Retinal pigment epithelial cell (primary cell): Measurements from ENCODE around the gene CDK14.

ENCODE experiments used
- DNase-seq: peaks from one replicate; pipeline ENCODE4 v3.0.0-alpha.2; 2010; ENCODE audit warnings: low read depth
- H3K4me3 ChIP-seq: 2 replicates; pipeline ENCODE4 v1.5.1; 2011; ENCODE audit warnings: mild to moderate bottlenecking, low read length, control low read depth, moderate library complexity
- TF ChIP-seq, protein P1 (sequence below): conservative IDR thresholded peaks from 2 replicates; pipeline ENCODE4 v1.5.1; 2011; ENCODE audit warnings: low read depth, low read length, control low read depth, inconsistent platforms

The CDK14 gene

DNA sequence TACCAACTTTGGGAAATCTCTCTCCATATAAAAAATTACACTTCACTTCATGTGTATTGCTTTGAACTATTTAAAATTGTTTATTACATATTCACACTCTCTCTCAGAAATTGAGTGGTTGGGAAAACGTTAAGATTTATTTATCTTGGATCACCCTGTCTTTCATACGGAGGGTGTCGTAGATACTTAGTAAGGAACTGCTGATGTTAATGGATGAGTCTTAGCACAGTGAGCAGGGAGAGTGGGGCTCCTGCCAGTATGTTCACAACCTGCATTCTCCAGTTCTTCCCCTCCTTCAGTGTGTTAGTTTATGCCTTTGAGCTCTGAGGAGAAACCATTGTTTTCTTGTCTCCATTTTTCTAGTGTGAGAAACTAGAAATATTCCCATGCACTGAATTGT is 67.1 kb downstream of the CDK14 start:
- TF ChIP-seq, protein P1, sequence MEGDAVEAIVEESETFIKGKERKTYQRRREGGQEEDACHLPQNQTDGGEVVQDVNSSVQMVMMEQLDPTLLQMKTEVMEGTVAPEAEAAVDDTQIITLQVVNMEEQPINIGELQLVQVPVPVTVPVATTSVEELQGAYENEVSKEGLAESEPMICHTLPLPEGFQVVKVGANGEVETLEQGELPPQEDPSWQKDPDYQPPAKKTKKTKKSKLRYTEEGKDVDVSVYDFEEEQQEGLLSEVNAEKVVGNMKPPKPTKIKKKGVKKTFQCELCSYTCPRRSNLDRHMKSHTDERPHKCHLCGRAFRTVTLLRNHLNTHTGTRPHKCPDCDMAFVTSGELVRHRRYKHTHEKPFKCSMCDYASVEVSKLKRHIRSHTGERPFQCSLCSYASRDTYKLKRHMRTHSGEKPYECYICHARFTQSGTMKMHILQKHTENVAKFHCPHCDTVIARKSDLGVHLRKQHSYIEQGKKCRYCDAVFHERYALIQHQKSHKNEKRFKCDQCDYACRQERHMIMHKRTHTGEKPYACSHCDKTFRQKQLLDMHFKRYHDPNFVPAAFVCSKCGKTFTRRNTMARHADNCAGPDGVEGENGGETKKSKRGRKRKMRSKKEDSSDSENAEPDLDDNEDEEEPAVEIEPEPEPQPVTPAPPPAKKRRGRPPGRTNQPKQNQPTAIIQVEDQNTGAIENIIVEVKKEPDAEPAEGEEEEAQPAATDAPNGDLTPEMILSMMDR = no peak
- DNase-seq = no peak
- H3K4me3 ChIP-seq = no peak overlapping the region

- DNase-seq = no peak
These were observed 70.1 kb downstream of the CDK14 start for GRCh38 chr7:90666186-90666585.

GRCh38 chr7:90668992-90669391 is 72.9 kb downstream of the CDK14 start:
- H3K4me3 ChIP-seq = no peak overlapping the region
- TF ChIP-seq, protein P1 = no peak
- DNase-seq = no peak

More at GRCh38 chr7:90666186-90666585, 70.1 kb downstream of the CDK14 start:
- H3K4me3 ChIP-seq = no peak overlapping the region
- TF ChIP-seq, protein P1 = no peak

- DNase-seq = no peak
- no peak overlapping the region for H3K4me3 ChIP-seq
- TF ChIP-seq, protein P1 = no peak
These were observed 73.4 kb downstream of the CDK14 start for GRCh38 chr7:90669492-90669891.

GRCh38 chr7:90671571-90671970 is 75.5 kb downstream of the CDK14 start:
- TF ChIP-seq, protein P1 = no peak
- no peak for DNase-seq
- no peak overlapping the region for H3K4me3 ChIP-seq

- DNase-seq = no peak
- TF ChIP-seq, protein P1 = no peak
- no peak overlapping the region for H3K4me3 ChIP-seq
These were observed 76.1 kb downstream of the CDK14 start for GRCh38 chr7:90672210-90672609.

DNA sequence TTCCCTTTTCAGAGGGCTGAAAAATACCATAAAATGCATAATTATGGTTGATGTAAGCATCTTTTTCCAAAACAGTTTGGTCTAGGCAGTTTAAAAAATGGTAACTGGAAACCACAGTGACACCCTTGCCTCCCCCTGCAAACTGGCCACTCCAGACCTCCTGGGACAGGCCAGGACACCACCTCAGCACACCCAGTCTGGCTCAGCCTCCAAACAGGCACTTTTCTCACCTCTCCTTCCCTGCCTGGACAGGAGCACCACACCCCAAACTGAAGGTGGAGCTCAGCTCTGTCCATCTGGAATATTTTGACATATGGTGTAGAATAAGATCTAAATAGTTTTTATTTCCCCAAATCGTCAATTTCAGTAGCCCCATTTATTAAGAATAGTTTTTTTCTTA is 78.5 kb downstream of the CDK14 start:
- no peak for DNase-seq
- no peak overlapping the region for H3K4me3 ChIP-seq
- TF ChIP-seq, protein P1 = no peak
